GM19455 (cell line): ENCODE measurements around the gene CTNNA2.

ENCODE experiments used
- ATAC-seq: cut with Tn5 transposase; IDR thresholded peaks from one replicate; pipeline ENCODE4 v1.9.1; 2021; ENCODE audit not compliant: unreplicated experiment

Gene CTNNA2

GRCh38 chr2:79611448-79612016, 98.7 kb downstream of the CTNNA2 start:
- ATAC-seq, result no peak

DNA sequence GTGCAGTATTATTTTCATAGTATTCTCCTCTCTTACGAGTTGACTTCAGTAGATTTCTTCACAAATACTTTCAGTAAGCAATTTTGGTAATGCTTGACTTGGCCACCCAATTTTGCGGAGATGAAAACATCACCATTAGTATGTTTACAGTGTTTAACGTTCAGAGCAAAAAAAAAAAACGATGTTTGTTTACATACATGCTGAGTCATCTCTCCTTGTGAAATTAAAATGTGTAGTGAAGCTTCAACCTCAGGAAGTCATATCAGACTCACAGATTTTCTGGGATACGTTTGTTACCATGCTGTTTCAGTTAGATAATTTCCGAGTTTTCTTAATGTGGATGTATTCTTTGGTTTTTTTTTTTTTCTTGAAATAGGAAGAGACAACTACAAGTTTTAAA, 100.1 kb downstream of the CTNNA2 start:
- ATAC-seq, result no peak

DNA sequence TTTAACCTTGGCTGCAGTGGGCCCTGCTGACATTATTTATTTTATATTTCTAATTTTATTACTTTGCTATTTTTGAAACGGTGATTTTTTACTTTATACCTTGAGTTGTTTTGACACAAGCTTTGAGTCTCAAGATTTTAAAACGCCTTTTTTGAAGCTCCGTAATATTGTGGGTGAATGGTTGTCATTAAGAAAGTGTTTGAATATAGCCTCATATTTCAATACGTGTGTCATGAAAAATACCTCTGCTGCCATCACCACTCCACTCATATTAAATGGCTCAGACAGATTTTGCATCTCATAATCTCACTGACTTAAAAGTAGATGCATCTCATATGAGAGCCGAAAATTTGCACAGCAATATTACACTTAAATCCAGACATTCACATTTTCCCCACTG, 106.6 kb downstream of the CTNNA2 start:
- no peak for ATAC-seq

DNA sequence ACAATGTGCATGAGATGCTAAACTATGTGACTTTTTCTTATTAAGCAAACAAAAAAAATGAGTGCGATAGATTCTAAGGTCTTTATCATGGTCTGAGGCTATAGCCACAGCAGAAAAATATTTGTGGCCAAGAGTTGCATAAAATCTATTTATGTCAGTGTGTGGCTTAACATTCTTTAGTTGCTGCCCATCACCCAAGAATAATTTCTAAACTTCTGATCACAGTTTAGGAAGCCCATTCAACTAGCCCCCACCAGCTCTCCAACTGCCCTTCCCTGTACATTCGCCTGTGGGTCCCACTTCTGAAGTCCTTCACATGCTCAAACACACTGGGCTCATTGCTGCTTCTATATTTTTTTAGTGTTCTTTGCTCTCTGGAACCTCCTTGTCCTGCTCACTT, 107.1 kb downstream of the CTNNA2 start:
- ATAC-seq, result no peak

- no peak for ATAC-seq
Measured at GRCh38 chr2:79620679-79621078, 107.8 kb downstream of the CTNNA2 start.

- no peak for ATAC-seq
Measured at GRCh38 chr2:79621252-79621651, 108.4 kb downstream of the CTNNA2 start.

DNA sequence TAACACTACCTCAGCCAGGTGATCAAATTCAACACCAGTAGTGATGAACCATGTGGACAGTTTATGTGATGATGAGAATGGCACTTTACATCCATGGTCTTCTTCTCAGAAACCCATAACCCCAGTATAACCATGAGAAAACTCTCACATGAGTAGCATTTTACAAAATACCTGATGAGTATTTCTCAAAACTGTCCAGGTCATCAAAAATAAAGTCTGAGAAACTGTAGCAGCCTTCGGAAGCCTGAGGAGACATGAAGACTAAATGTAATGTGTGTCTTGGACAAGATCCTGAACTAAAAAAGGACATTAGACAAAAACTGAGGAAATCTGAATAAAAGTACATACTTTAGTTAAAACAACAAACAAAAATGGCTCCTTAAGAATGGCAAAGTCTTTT, 108.9 kb downstream of the CTNNA2 start:
- ATAC-seq, result no peak

GRCh38 chr2:79622508-79622907, 109.7 kb downstream of the CTNNA2 start:
- no peak for ATAC-seq

DNA sequence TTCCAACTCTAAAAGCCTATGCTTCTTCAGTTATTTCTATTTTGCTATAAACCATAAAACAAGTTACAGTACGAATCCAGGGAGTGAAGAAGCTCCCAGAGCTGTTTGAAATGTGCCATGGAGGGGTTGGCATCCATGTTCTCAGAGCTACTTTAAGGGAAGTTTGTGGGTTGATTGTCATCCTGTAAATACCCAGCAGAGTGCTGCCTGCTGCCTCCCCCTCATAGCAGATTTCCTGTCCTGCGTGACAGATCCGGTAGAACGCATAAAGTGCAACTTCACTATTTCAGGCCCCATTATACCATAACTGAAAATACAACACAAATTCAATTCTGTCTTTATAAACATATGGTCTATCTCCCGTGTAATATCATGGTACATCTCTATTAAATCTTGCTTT, 114.4 kb downstream of the CTNNA2 start:
- no peak for ATAC-seq

- ATAC-seq, result no peak
Measured at GRCh38 chr2:79630060-79630459, 117.2 kb downstream of the CTNNA2 start.

DNA sequence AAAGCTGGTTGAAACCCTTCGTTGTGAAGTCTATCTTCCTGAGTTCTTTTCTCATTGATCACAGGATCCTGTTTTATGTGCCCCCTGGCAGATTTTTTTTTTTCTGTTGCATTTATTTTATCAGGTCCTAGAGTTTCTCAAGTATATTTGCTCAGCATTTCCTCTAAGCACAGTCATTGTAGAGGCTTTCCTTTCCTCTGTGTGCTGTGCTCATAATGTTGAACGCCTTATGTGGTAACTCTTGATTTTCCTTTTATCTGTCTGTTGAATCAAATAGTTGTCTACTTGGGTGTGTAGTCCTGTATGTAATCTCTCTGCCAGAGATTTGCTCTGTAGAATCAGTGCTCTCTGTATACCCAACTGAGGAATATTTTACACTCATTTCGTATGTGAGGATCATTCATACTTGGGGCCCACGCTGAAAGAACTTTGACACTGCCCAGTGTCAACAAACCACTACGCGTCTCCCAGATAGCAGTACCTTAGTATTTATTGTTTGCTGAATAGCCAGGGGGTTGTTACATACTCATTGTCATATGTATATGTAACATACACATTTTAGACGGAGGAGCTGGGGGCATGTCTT, 118.2 kb downstream of the CTNNA2 start:
- no peak for ATAC-seq

DNA sequence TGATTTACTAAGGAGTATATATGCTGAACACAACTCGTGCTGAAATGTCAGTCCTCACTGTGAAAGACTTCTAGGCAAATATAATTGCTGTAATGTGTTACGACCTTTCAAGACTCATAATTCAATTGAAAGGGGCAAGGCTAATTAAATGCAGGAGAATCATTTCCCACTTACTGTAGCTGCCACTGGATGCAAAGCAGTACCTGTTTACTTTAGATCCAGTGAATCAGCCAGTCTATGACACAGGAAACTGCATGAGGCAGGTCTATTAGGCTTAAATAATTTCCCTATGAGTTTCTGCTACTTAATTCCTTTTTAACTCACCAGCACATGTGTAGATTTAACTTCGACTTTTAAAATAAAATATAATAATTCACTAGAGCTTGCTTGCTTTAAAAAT, 125.6 kb downstream of the CTNNA2 start:
- no peak for ATAC-seq

GRCh38 chr2:79638954-79639353, 126.1 kb downstream of the CTNNA2 start:
- no peak for ATAC-seq

DNA sequence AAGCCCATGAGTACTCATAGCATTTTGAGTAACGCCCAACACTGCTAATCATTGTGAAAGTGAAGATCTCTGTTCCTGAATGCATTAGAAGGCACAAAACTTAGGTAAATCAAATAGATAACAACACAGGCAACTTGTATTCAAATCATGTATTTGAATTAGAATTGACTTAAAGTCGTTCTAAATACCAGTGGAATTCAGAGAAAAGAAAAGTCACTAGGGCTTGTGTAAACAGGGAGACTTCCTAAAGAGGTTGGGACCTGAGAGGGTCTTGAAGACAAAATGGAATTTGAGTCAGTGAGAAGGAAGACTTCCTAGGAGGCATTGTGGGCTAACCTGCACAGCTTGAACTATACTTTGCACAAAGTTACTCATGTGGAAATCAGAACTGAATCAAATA, 127.2 kb downstream of the CTNNA2 start:
- ATAC-seq, result no peak

DNA sequence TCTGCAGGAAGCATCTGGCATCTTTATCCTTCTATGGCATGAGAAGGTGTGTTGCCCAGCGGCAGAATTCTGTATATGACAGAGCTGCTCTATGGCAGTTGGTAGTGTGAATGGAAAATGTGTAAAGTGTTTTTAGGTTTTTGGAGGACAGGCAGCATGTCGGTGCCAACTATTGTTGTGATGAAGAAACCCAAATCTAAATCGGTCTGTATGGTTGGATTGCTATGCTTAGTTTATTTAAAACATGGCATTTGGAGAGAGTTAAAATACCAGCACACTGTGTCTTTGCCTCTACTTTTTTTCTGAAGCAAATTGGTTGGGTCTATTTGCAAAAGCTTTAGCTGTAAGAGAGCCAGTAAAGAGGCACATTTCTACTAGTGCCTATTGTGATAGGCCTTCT, 136.7 kb downstream of the CTNNA2 start:
- no peak for ATAC-seq

GRCh38 chr2:79660557-79660956, 147.7 kb downstream of the CTNNA2 start:
- ATAC-seq, result no peak

DNA sequence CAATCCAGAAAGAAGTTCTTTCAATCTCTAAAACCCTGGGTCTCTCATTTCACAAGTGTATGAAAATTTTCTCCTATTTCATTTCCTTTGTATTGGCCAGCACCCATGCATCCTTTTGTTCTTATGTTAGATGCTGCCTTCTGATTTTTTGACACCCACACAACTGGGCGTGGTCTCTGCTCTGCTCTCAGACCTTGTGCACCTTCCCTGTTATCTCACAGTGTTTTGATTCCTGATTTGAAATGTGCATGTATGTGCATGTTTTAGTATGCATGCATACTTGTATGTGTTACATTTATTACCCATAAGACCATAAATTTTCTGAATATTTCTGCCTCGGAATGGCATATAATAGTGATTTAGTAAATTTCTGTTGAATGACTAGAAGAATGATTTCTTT, 152.2 kb downstream of the CTNNA2 start:
- ATAC-seq, result no peak

DNA sequence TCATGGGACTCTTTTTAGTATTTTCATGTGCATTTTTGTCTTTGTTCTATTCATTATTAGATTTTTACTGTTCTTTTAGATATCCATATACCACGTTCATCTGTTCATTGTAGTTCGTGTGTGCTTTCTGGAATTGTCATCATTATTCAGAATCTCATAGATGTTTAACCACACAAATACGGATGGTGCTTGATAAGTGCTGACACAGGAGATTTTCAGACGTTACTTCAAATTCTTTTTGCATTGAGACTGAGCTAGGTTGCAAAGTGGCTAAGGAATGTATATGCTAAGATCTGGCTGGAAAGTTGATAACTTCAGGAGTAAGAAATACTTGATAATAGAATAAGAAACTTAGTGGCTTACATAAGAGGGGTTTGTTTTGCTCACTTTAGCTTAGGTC, 153.6 kb downstream of the CTNNA2 start:
- no peak for ATAC-seq

- ATAC-seq, result no peak
Measured at GRCh38 chr2:79669714-79670113, 156.9 kb downstream of the CTNNA2 start.

GRCh38 chr2:79670198-79670597, 157.3 kb downstream of the CTNNA2 start:
- no peak for ATAC-seq

DNA sequence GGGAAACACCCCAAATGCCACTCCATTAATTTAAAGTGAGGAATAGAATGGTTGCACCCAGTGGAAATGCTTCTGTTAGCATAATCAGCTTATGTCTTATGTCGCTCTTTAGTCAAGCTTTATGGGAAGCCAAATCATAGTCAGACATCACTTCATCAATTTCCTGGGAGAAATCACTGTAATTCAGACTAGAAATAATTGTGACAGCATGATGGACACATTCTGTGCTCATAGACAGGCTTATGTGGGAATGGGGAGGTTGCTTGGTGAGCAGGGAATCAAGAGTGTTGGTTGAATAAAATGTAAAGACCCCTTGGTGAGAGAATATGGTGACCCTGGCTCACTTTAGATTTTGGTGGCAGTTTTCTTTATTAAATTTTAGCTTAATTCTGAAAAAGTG, 174.0 kb downstream of the CTNNA2 start:
- ATAC-seq, result no peak

DNA sequence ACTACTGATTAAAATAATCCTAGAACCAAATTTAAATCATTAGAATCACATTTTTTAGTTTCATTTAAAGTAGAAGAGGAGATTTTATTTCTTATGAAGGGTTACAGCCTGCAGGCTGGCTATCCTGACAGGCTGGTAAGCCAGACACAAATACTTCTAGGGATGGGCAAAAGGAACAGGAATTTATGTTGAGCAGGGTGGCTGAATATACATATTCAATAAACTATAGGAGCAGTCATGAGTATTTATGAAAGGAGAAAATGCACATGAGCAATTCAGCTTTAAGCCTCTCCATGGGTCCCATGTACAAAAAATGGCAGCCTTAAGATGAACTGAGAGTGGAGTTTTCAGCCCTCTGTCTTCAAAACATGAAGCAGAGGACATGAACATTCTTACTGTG, 182.4 kb downstream of the CTNNA2 start:
- ATAC-seq, result no peak

DNA sequence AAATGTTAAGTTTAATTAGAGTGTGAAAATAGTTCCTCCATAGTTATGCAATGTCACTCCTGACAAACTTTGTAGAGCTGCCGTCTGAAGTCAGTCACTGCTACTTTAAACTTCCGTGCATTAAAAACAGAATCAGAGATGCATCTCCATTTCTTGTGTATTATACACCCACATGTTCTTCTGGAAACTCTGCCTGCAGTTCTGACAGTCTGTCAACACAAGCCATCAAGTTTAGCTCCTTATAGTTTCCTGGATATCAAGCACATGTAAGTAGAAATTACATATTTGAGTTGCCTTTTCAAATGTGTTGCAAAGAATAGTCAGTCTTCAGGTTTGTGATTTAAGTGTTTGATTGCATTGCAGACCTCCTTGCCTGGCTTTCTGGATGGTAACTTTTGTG, 184.3 kb downstream of the CTNNA2 start:
- no peak for ATAC-seq
